ENCODE results near the gene DNAAF5.
A peak's percentile ranks its signal among the peaks of the same experiment; 100 is the strongest.

Gene DNAAF5

GRCh38 chr7:774161-775109 is 47.9 kb downstream of the DNAAF5 start:
- DNase-seq: peak; percentile 46

GRCh38 chr7:776381-776780 is 49.9 kb downstream of the DNAAF5 start:
- no peak for DNase-seq
- in situ Hi-C loops (cut with HindIII; ENCODE audit: low pct_ligation_motif_present, low pct_unique_long_range_greater_than_20kb, low sequenced_read_pairs): loop anchor here (25.0 kb wide), 1 partner anchor 186 kb away; the partner anchor contains the start of gene ADAP1

More at GRCh38 chr7:774161-775109, 47.9 kb downstream of the DNAAF5 start:
- in situ Hi-C loops (cut with HindIII; ENCODE audit: low pct_ligation_motif_present, low pct_unique_long_range_greater_than_20kb, low sequenced_read_pairs): loop anchor here (25.0 kb wide), 1 partner anchor 188 kb away; the partner anchor contains the start of gene ADAP1

GRCh38 chr7:776992-777727 is 50.7 kb downstream of the DNAAF5 start:
- no peak for DNase-seq
- in situ Hi-C loops (cut with HindIII; ENCODE audit: low pct_ligation_motif_present, low pct_unique_long_range_greater_than_20kb, low sequenced_read_pairs): loop anchor here (25.0 kb wide), 1 partner anchor 185 kb away; the partner anchor contains the start of gene ADAP1

- in situ Hi-C loops (cut with HindIII; ENCODE audit: low pct_ligation_motif_present, low pct_unique_long_range_greater_than_20kb, low sequenced_read_pairs): loop anchor here (25.0 kb wide), 1 partner anchor 185 kb away; the partner anchor contains the start of gene ADAP1
- no peak for DNase-seq
Measured at GRCh38 chr7:777728-778078, 51.2 kb downstream of the DNAAF5 start.

GRCh38 chr7:778271-778967 is 51.9 kb downstream of the DNAAF5 start:
- in situ Hi-C loops (cut with HindIII; ENCODE audit: low pct_ligation_motif_present, low pct_unique_long_range_greater_than_20kb, low sequenced_read_pairs): loop anchor here (25.0 kb wide), 1 partner anchor 184 kb away; the partner anchor contains the start of gene ADAP1
- no peak for DNase-seq

GRCh38 chr7:778968-779451 is 52.5 kb downstream of the DNAAF5 start:
- DNase-seq: no peak
- in situ Hi-C loops (cut with HindIII; ENCODE audit: low pct_ligation_motif_present, low pct_unique_long_range_greater_than_20kb, low sequenced_read_pairs): loop anchor here (25.0 kb wide), 1 partner anchor 183 kb away; the partner anchor contains the start of gene ADAP1

GRCh38 chr7:779480-779879 is 53.0 kb downstream of the DNAAF5 start:
- in situ Hi-C loops (cut with HindIII; ENCODE audit: low pct_ligation_motif_present, low pct_unique_long_range_greater_than_20kb, low sequenced_read_pairs): loop anchor here (25.0 kb wide), 1 partner anchor 183 kb away; the partner anchor contains the start of gene ADAP1
- no peak for DNase-seq

GRCh38 chr7:780081-780480 is 53.6 kb downstream of the DNAAF5 start:
- DNase-seq: no peak
- in situ Hi-C loops (cut with HindIII; ENCODE audit: low pct_ligation_motif_present, low pct_unique_long_range_greater_than_20kb, low sequenced_read_pairs): loop anchor here (25.0 kb wide), 1 partner anchor 182 kb away; the partner anchor contains the start of gene ADAP1

GRCh38 chr7:780516-780915 is 54.0 kb downstream of the DNAAF5 start:
- in situ Hi-C loops (cut with HindIII; ENCODE audit: low pct_ligation_motif_present, low pct_unique_long_range_greater_than_20kb, low sequenced_read_pairs): loop anchor here (25.0 kb wide), 1 partner anchor 182 kb away; the partner anchor contains the start of gene ADAP1
- DNase-seq: no peak

GRCh38 chr7:781186-781849 is 54.8 kb downstream of the DNAAF5 start:
- in situ Hi-C loops (cut with HindIII; ENCODE audit: low pct_ligation_motif_present, low pct_unique_long_range_greater_than_20kb, low sequenced_read_pairs): loop anchor here (25.0 kb wide), 1 partner anchor 181 kb away; the partner anchor contains the start of gene ADAP1
- DNase-seq: no peak

- in situ Hi-C loops (cut with HindIII; ENCODE audit: low pct_ligation_motif_present, low pct_unique_long_range_greater_than_20kb, low sequenced_read_pairs): loop anchor here (25.0 kb wide), 1 partner anchor 180 kb away; the partner anchor contains the start of gene ADAP1
- no peak for DNase-seq
Measured at GRCh38 chr7:781936-782529, 55.5 kb downstream of the DNAAF5 start.

GRCh38 chr7:782718-783449 is 56.4 kb downstream of the DNAAF5 start:
- in situ Hi-C loops (cut with HindIII; ENCODE audit: low pct_ligation_motif_present, low pct_unique_long_range_greater_than_20kb, low sequenced_read_pairs): loop anchor here (25.0 kb wide), 1 partner anchor 179 kb away; the partner anchor contains the start of gene ADAP1
- DNase-seq: no peak

- in situ Hi-C loops (cut with HindIII; ENCODE audit: low pct_ligation_motif_present, low pct_unique_long_range_greater_than_20kb, low sequenced_read_pairs): loop anchor here (25.0 kb wide), 1 partner anchor 178 kb away; the partner anchor contains the start of gene ADAP1
Measured at GRCh38 chr7:783556-784490, 57.3 kb downstream of the DNAAF5 start.

GRCh38 chr7:784971-785370 is 58.5 kb downstream of the DNAAF5 start:
- in situ Hi-C loops (cut with HindIII; ENCODE audit: low pct_ligation_motif_present, low pct_unique_long_range_greater_than_20kb, low sequenced_read_pairs): loop anchor here (25.0 kb wide), 1 partner anchor 177 kb away; the partner anchor contains the start of gene ADAP1
- no peak for DNase-seq

More at GRCh38 chr7:783556-784490, 57.3 kb downstream of the DNAAF5 start:
- DNase-seq: no peak

GRCh38 chr7:785416-785815 is 58.9 kb downstream of the DNAAF5 start:
- no peak for DNase-seq
- in situ Hi-C loops (cut with HindIII; ENCODE audit: low pct_ligation_motif_present, low pct_unique_long_range_greater_than_20kb, low sequenced_read_pairs): loop anchor here (25.0 kb wide), 1 partner anchor 177 kb away; the partner anchor contains the start of gene ADAP1
